Dendritic cell treated with granulocyte-macrophage colony-stimulating factor and Interleukin-4, amounts not matched to agents 40 ng/mL and 50 ng/mL, for 4 days (primary cell): ENCODE measurements around the gene OR10P1.

Experiments used
- H3K27ac Mint-ChIP-seq: one replicate; pipeline ENCODE4 v1.8.0; 2022; ENCODE audit warnings: mild to moderate bottlenecking, mixed read lengths
- H3K27me3 Mint-ChIP-seq: one replicate; pipeline ENCODE4 v1.8.0; 2022; ENCODE audit warnings: mild to moderate bottlenecking, mixed read lengths
- H3K36me3 Mint-ChIP-seq: one replicate; pipeline ENCODE4 v1.8.0; 2022; ENCODE audit warnings: low read depth, mixed read lengths
- H3K4me1 Mint-ChIP-seq: one replicate; pipeline ENCODE4 v1.8.0; 2022; ENCODE audit warnings: low read depth, mixed read lengths
- H3K4me3 Mint-ChIP-seq: one replicate; pipeline ENCODE4 v1.8.0; 2022; ENCODE audit warnings: mild to moderate bottlenecking, moderate library complexity, mixed read lengths
- H3K9me3 Mint-ChIP-seq: one replicate; pipeline ENCODE4 v1.8.0; 2022; ENCODE audit warnings: mixed read lengths
- intact Hi-C: fragments of 100-400 bp; cut with micrococcal nuclease; formaldehyde crosslinking; loops from one replicate; pipeline ENCODE4 v1.15.0; 2022

The OR10P1 gene

DNA sequence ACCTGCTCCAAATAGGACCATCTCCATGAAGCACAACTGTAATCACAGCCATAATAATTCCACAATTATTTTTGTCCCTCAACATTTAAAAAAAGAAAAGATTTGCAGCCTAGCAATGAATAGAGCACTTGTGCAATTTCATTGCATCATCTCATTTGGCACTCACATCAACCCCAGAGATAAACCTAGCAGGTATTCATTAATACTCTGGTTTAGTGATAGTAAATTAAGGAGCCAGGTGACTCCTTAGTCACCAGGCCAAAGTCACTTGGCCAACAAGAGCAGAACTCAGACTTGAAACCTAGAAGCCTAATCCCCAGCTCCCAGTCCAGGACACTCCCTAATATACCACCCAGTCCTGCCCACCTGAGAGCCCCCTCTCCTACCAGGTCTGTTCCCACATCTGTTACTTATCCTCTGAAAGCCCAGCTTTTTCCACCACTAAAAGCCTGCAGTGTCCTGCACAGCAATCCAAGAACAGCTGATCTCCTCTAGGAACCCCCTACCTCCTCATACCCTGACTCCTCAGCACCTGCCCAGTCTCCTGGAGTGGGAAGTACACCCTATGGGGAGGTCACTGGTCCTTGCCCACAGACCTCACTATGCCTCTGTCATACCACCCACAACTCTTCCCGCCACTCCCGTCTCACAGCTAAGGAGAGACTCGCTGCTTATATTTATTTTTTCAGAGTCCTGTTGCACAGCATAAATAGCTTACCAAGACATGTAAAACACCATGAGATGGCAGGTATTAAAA is 22.1 kb downstream of the OR10P1 start:
- Mint-ChIP-seq H3K36me3 (no peaks in the 10 kb centered on the region), H3K4me3 (no peak overlapping the region)

GRCh38 chr12:55659486-55660385 is 23.0 kb downstream of the OR10P1 start:
- no peaks in the 10 kb centered on the region for H3K9me3 Mint-ChIP-seq
- H3K27ac Mint-ChIP-seq, result no peak overlapping the region
- no peak overlapping the region for H3K4me3 Mint-ChIP-seq
- intact Hi-C loops, result loop anchor here (1.0 to 5.0 kb wide), 3 partner anchors 37 to 78 kb away; no protein-coding TSS in a partner anchor
- peaks cover 6% of the 10 kb centered on the region for H3K27me3 Mint-ChIP-seq
- H3K36me3 Mint-ChIP-seq, result no peaks in the 10 kb centered on the region
- H3K4me1 Mint-ChIP-seq, result peaks cover 16% of the 10 kb centered on the region

More for the DNA sequence above, 22.1 kb downstream of the OR10P1 start:
- intact Hi-C loops, result loop anchor here (1.0 to 5.0 kb wide), 2 partner anchors 37 to 78 kb away; no protein-coding TSS in a partner anchor
- Mint-ChIP-seq H3K27ac (no peak overlapping the region), H3K9me3 (no peaks in the 10 kb centered on the region), H3K27me3 (peaks cover 6% of the 10 kb centered on the region), H3K4me1 (peaks cover 16% of the 10 kb centered on the region)

DNA sequence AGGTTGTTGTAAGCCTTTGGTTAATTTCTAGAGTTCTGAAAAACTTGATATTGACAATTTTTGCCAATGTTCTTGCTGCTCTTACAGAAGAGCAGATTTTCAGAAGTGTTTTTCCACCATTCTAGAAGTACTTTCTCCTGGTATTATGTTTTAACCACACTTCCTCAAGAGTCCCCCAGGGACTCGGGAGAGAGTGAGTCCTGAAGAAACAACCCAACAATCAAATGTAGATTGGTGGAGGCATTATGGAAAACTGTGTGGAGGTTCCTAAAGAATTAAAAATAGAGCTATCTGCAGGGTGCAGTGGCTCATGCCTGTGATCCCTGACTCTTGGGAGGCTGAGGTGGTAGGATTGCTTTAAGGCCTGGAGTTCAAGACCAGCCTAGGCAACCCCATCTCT is 26.7 kb downstream of the OR10P1 start:
- no peak overlapping the region for H3K4me3 Mint-ChIP-seq
- H3K4me1 Mint-ChIP-seq, result peaks cover 5% of the 10 kb centered on the region
- no peak overlapping the region for H3K27ac Mint-ChIP-seq
- no peaks in the 10 kb centered on the region for H3K9me3 Mint-ChIP-seq
- intact Hi-C loops, result no loop called here
- H3K36me3 Mint-ChIP-seq, result no peaks in the 10 kb centered on the region
- no peaks in the 10 kb centered on the region for H3K27me3 Mint-ChIP-seq

DNA sequence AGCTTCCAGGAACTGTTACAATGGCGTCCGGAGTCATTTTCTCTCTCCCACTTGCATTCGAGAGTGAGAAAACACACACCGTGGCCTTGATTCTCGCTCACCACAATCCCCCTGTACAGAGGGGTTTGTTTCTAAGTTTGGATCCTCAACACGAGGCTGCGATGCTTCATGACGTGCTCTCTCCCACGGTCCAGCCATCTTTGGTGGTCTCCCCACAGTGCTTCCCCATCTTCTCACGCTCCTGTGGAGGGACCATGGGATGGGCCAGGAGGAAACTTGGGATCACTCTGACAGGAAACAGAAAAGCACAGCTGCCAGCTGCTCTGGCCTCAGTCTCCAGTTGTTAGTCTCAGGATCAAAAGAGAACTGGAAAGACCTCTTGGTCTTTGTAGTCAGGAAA is 28.1 kb downstream of the OR10P1 start:
- no peaks in the 10 kb centered on the region for H3K4me1 Mint-ChIP-seq
- no peaks in the 10 kb centered on the region for H3K36me3 Mint-ChIP-seq
- H3K9me3 Mint-ChIP-seq, result no peaks in the 10 kb centered on the region
- intact Hi-C loops, result no loop called here
- H3K27ac Mint-ChIP-seq, result no peak overlapping the region
- H3K27me3 Mint-ChIP-seq, result no peaks in the 10 kb centered on the region
- no peak overlapping the region for H3K4me3 Mint-ChIP-seq

DNA sequence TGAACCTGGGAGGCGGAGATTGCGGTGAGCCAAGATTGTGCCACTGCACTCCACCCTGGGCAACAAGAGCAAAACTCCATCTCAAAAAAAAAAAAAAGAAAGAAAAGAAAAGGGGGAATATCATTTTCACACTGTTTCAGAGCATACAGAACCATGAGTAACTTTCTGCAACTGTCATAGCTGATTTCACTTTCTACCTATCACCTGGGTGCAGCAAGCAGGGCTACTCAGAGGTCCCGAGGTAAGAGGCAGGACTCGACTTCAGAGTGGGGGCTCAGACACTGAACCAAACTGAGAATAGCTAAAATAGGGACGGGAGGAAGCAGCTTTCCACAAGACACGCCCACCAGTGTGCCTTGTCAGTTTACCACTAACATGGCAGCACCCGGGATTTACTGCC is 29.8 kb downstream of the OR10P1 start:
- no peaks in the 10 kb centered on the region for H3K27me3 Mint-ChIP-seq
- intact Hi-C loops, result no loop called here
- H3K27ac Mint-ChIP-seq, result peak overlapping the region; percentile 25
- H3K36me3 Mint-ChIP-seq, result no peaks in the 10 kb centered on the region
- H3K4me1 Mint-ChIP-seq, result peaks cover 7% of the 10 kb centered on the region
- H3K4me3 Mint-ChIP-seq, result no peak overlapping the region
- no peaks in the 10 kb centered on the region for H3K9me3 Mint-ChIP-seq

GRCh38 chr12:55670276-55670675 is 33.6 kb downstream of the OR10P1 start:
- H3K27me3 Mint-ChIP-seq, result no peaks in the 10 kb centered on the region
- no peak overlapping the region for H3K27ac Mint-ChIP-seq
- intact Hi-C loops, result no loop called here

GRCh38 chr12:55671746-55672145 is 35.1 kb downstream of the OR10P1 start:
- Mint-ChIP-seq H3K9me3 (no peaks in the 10 kb centered on the region), H3K27me3 (no peaks in the 10 kb centered on the region), H3K4me3 (no peak overlapping the region), H3K4me1 (peaks cover 45% of the 10 kb centered on the region), H3K36me3 (no peaks in the 10 kb centered on the region), H3K27ac (no peak overlapping the region)
- intact Hi-C loops, result no loop called here

More at GRCh38 chr12:55670276-55670675, 33.6 kb downstream of the OR10P1 start:
- peaks cover 31% of the 10 kb centered on the region for H3K4me1 Mint-ChIP-seq
- H3K36me3 Mint-ChIP-seq, result no peaks in the 10 kb centered on the region
- no peaks in the 10 kb centered on the region for H3K9me3 Mint-ChIP-seq
- H3K4me3 Mint-ChIP-seq, result no peak overlapping the region

DNA sequence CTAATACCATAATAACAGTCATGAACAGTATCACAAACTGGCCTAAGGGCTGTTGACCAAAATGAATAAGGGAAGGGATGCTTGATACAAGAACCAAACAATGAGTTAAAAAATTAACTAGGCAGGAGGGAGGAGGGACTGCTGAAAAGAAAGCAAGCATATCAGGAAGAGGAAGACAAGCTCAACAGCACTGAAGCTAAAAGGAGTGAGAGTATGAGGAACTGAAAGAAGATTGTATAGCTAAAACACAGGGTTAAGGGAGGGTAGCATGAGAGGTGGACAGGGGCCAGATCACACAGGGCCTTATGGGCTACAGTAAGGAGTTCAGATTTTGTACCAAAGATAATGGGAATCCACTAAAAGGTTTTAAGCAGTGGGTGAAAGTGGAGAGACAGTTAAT is 36.9 kb downstream of the OR10P1 start:
- no peaks in the 10 kb centered on the region for H3K27me3 Mint-ChIP-seq
- no peaks in the 10 kb centered on the region for H3K36me3 Mint-ChIP-seq
- H3K27ac Mint-ChIP-seq, result peak overlapping the region; percentile 65
- intact Hi-C loops, result no loop called here
- peak overlapping the region; percentile 18 for H3K4me3 Mint-ChIP-seq
- H3K4me1 Mint-ChIP-seq, result peaks cover 47% of the 10 kb centered on the region
- no peaks in the 10 kb centered on the region for H3K9me3 Mint-ChIP-seq

- intact Hi-C loops, result no loop called here
- Mint-ChIP-seq H3K9me3 (no peaks in the 10 kb centered on the region), H3K27me3 (no peaks in the 10 kb centered on the region), H3K36me3 (no peaks in the 10 kb centered on the region), H3K4me1 (peaks cover 41% of the 10 kb centered on the region), H3K27ac (peak overlapping the region; percentile 65), H3K4me3 (no peak overlapping the region)
Measured at GRCh38 chr12:55675666-55676065, 39.0 kb downstream of the OR10P1 start.

GRCh38 chr12:55676707-55677106 is 40.0 kb downstream of the OR10P1 start:
- H3K27me3 Mint-ChIP-seq, result peaks cover 5% of the 10 kb centered on the region
- H3K9me3 Mint-ChIP-seq, result no peaks in the 10 kb centered on the region
- intact Hi-C loops, result no loop called here
- H3K27ac Mint-ChIP-seq, result peak overlapping the region; percentile 65
- no peak overlapping the region for H3K4me3 Mint-ChIP-seq
- peaks cover 51% of the 10 kb centered on the region for H3K4me1 Mint-ChIP-seq
- H3K36me3 Mint-ChIP-seq, result no peaks in the 10 kb centered on the region

DNA sequence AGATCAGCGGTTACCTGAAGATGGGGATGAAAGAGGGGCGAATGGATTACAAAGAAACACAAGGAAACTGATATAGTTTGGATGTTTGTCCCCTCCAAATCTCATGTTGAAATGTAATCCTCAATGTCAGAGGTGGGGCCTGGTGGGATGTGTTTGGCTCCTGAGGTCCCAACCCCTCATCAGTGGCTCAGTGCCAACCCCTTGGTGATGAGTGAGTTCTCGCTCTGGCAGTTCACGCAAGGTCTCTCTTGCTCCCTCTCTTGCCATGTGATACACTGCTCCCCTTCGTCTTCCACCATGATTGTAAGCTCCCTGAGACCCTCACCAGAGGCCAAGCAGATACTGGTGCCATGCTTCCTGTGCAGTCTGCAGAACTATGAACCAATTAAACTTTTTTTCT is 43.0 kb downstream of the OR10P1 start:
- Mint-ChIP-seq H3K4me1 (peaks cover 39% of the 10 kb centered on the region), H3K9me3 (no peaks in the 10 kb centered on the region), H3K4me3 (no peak overlapping the region), H3K27me3 (peaks cover 10% of the 10 kb centered on the region), H3K36me3 (no peaks in the 10 kb centered on the region), H3K27ac (no peak overlapping the region)
- intact Hi-C loops, result no loop called here

DNA sequence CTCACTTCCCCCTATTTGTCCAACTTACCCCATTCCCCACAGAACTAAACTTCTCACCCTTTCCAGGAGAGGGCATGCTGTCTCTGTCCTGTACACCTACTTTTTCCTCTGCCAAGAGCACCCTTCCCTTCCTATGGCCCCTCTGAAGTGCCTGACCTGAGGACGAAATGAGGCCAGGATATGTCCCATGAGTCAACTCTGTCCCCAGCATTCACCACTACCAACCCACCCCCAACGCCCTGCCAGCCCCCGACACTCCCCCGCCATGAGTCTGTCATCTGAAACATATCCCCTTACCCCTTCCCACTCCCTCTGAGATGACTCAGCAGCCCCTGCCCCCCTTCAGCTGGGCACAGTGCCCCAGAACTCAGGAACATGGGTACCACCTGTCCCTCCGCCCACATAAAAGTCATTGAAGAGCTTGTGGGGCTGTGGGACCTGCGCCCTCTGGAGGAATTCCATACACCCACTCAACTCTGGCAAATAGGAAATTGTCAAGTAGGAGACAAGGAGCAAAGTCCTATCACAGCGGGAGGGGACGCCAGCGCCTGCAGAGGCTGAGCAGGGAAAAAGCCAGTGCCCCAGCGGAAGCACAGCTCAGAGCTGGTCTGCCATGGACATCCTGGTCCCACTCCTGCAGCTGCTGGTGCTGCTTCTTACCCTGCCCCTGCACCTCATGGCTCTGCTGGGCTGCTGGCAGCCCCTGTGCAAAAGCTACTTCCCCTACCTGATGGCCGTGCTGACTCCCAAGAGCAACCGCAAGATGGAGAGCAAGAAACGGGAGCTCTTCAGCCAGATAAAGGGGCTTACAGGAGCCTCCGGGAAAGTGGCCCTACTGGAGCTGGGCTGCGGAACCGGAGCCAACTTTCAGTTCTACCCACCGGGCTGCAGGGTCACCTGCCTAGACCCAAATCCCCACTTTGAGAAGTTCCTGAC is 44.7 kb downstream of the OR10P1 start:
- Mint-ChIP-seq H3K27me3 (peaks cover 10% of the 10 kb centered on the region), H3K27ac (peak overlapping the region; percentile 63), H3K4me1 (peaks cover 22% of the 10 kb centered on the region), H3K4me3 (peak overlapping the region; percentile 48), H3K9me3 (no peaks in the 10 kb centered on the region), H3K36me3 (no peaks in the 10 kb centered on the region)
- intact Hi-C loops, result no loop called here

DNA sequence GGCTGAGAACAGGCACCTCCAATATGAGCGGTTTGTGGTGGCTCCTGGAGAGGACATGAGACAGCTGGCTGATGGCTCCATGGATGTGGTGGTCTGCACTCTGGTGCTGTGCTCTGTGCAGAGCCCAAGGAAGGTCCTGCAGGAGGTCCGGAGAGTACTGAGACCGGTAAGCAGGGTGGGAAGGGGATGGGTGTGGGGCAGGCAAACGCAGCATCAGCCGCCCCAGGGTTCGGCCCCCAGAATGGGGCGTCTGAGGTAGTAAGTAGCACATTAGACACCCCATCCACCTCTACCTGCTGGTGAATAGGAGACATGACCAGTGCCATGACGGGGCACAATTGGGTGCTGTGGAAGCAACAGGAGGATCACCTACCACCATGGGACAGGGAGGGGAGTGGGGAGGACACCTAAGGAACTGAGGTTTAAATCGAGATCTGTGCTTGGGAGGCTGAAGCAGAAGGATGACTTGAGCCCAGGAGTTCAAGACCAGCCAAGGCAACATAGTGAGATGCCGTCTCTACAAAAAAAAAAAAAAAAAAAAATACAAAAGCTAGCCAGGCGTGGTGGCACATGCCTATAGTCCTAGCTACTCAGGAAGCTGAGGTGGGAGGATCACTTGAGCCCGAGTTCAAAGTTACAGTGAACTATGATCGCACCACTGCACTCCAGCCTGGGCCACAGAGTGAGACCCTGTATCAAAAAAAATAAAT is 45.5 kb downstream of the OR10P1 start:
- Mint-ChIP-seq H3K36me3 (no peaks in the 10 kb centered on the region), H3K27me3 (peaks cover 10% of the 10 kb centered on the region), H3K27ac (no peak overlapping the region), H3K4me3 (no peak overlapping the region), H3K9me3 (no peaks in the 10 kb centered on the region), H3K4me1 (peaks cover 22% of the 10 kb centered on the region)
- intact Hi-C loops, result no loop called here
